ENCODE results near the gene AMIGO3.

AMIGO3 gene

DNA sequence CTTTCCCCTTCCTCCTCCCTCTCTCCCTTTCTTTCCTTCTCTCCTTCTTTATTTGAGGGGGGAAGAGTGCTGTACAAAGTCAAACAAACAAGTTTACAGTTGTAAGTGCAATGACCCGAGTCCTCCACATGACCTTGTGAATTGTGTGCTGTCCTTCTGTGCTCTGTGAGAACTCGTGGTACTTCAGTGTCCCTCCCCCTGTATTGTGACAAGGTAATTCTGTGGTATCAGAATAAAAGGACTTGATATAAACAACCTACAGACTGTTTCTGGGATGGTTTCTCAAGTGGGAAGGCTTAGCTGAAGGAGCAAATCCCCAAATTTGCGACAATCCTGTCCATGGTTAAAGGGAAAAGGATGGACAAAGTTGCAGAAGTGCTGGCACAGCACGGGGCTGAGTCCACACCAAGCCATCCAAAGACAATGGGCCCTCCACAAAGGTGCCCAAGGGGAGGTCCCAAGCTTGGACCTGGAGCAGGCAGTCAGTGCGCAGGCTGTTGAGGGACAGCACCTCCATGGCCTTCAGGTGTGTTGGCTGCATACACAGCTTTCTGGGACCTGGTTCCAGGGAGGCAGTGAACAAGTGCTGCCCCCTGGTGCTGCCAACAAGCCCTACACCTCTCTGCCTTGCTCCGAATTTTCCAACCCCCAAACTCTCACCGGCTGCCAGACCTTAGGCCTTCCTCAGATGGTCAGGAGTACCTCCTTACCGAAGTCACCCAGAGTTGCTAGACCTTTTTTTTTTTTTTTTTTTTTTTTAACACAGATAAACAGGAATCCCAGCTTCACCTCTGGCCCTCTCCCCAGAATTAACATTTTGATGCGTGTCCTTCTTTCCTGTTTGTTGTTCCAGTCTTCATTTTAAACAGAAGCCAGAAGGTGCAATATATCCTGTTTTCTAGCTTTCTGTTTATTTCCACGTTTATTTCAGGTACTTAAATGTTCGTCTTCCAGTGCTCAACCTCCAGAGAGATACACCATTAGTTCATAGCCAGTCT, 47.9 kb downstream of the AMIGO3 start (continued):
- TF ChIP-seq, protein P1, sequence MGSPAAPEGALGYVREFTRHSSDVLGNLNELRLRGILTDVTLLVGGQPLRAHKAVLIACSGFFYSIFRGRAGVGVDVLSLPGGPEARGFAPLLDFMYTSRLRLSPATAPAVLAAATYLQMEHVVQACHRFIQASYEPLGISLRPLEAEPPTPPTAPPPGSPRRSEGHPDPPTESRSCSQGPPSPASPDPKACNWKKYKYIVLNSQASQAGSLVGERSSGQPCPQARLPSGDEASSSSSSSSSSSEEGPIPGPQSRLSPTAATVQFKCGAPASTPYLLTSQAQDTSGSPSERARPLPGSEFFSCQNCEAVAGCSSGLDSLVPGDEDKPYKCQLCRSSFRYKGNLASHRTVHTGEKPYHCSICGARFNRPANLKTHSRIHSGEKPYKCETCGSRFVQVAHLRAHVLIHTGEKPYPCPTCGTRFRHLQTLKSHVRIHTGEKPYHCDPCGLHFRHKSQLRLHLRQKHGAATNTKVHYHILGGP (tag by site-specific recombination; IDR thresholded peaks at IDR 0.05), result no peak
- TF ChIP-seq ZBTB8A (tag by site-specific recombination; IDR thresholded peaks at IDR 0.05) (no peak), SP3 (tag by site-specific recombination; IDR thresholded peaks at IDR 0.05) (0 out of 2 replicates have a peak, but pooled peaks have one; percentile 12), ZNF600 (tag by site-specific recombination; IDR thresholded peaks at IDR 0.05) (peak; percentile 48), ZNF366 (tag by site-specific recombination; conservative IDR thresholded peaks at IDR 0.05) (no peak), ZBTB20 (tag by site-specific recombination; IDR thresholded peaks at IDR 0.05) (peak; percentile 57), ZNF707 (tag by site-specific recombination; IDR thresholded peaks at IDR 0.05) (no peak), ZNF596 (tag by site-specific recombination; IDR thresholded peaks at IDR 0.05) (no peak), ZEB2 (tag by site-specific recombination; IDR thresholded peaks at IDR 0.05) (0 out of 2 replicates have a peak, but pooled peaks have one; percentile 28), ZNF24 (tag by site-specific recombination; IDR thresholded peaks at IDR 0.05) (no peak), ZNF621 (tag by site-specific recombination; IDR thresholded peaks at IDR 0.05) (no peak)
- TF ChIP-seq, protein P2, sequence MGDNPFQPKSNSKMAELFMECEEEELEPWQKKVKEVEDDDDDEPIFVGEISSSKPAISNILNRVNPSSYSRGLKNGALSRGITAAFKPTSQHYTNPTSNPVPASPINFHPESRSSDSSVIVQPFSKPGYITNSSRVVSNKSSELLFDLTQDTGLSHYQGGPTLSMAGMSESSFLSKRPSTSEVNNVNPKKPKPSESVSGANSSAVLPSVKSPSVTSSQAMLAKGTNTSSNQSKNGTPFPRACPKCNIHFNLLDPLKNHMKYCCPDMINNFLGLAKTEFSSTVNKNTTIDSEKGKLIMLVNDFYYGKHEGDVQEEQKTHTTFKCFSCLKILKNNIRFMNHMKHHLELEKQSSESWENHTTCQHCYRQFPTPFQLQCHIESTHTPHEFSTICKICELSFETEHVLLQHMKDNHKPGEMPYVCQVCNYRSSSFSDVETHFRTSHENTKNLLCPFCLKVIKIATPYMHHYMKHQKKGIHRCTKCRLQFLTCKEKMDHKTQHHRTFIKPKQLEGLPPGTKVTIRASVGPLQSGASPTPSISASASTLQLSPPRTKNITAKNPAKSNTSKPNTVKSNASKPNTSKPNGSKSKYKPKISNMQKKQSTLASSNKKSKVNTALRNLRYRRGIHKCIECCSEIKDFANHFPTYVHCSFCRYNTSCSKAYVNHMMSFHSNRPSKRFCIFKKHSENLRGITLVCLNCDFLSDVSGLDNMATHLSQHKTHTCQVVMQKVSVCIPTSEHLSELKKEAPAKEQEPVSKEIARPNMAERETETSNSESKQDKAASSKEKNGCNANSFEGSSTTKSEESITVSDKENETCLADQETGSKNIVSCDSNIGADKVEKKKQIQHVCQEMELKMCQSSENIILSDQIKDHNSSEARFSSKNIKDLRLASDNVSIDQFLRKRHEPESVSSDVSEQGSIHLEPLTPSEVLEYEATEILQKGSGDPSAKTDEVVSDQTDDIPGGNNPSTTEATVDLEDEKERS (tag by site-specific recombination; IDR thresholded peaks at IDR 0.05), result no peak
- TF ChIP-seq, protein P3, sequence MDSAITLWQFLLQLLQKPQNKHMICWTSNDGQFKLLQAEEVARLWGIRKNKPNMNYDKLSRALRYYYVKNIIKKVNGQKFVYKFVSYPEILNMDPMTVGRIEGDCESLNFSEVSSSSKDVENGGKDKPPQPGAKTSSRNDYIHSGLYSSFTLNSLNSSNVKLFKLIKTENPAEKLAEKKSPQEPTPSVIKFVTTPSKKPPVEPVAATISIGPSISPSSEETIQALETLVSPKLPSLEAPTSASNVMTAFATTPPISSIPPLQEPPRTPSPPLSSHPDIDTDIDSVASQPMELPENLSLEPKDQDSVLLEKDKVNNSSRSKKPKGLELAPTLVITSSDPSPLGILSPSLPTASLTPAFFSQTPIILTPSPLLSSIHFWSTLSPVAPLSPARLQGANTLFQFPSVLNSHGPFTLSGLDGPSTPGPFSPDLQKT (IDR thresholded peaks at IDR 0.05; ENCODE audit: borderline replicate concordance, low read depth, low read length), result no peak
- TF ChIP-seq, protein P4, sequence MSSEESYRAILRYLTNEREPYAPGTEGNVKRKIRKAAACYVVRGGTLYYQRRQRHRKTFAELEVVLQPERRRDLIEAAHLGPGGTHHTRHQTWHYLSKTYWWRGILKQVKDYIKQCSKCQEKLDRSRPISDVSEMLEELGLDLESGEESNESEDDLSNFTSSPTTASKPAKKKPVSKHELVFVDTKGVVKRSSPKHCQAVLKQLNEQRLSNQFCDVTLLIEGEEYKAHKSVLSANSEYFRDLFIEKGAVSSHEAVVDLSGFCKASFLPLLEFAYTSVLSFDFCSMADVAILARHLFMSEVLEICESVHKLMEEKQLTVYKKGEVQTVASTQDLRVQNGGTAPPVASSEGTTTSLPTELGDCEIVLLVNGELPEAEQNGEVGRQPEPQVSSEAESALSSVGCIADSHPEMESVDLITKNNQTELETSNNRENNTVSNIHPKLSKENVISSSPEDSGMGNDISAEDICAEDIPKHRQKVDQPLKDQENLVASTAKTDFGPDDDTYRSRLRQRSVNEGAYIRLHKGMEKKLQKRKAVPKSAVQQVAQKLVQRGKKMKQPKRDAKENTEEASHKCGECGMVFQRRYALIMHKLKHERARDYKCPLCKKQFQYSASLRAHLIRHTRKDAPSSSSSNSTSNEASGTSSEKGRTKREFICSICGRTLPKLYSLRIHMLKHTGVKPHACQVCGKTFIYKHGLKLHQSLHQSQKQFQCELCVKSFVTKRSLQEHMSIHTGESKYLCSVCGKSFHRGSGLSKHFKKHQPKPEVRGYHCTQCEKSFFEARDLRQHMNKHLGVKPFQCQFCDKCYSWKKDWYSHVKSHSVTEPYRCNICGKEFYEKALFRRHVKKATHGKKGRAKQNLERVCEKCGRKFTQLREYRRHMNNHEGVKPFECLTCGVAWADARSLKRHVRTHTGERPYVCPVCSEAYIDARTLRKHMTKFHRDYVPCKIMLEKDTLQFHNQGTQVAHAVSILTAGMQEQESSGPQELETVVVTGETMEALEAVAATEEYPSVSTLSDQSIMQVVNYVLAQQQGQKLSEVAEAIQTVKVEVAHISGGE (tag by site-specific recombination; conservative IDR thresholded peaks at IDR 0.05; ENCODE audit: low read depth), result no peak
- TF ChIP-seq, protein P5, sequence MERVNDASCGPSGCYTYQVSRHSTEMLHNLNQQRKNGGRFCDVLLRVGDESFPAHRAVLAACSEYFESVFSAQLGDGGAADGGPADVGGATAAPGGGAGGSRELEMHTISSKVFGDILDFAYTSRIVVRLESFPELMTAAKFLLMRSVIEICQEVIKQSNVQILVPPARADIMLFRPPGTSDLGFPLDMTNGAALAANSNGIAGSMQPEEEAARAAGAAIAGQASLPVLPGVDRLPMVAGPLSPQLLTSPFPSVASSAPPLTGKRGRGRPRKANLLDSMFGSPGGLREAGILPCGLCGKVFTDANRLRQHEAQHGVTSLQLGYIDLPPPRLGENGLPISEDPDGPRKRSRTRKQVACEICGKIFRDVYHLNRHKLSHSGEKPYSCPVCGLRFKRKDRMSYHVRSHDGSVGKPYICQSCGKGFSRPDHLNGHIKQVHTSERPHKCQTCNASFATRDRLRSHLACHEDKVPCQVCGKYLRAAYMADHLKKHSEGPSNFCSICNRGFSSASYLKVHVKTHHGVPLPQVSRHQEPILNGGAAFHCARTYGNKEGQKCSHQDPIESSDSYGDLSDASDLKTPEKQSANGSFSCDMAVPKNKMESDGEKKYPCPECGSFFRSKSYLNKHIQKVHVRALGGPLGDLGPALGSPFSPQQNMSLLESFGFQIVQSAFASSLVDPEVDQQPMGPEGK (tag by site-specific recombination; IDR thresholded peaks at IDR 0.05), result no peak

All from HEK293 (cell line).